BJ (cell line): Measurements from ENCODE around the gene PRR36. TPM values are rescaled to one million over a fixed set of nuclear protein-coding genes. Genes with fewer than 3 reads are reported as not detected.

Source experiments
- CTCF ChIA-PET: fragments of 350-600 bp; formaldehyde crosslinking; extraction: SDS; loops from one replicate; lab custom pipeline; 2021; ENCODE audit warnings: antibody characterized with exemption, inconsistent platforms; lab: Yijun Ruan, JAX
- POLR2A ChIA-PET: fragments of 300-600 bp; sonication (Branson Sonifier 250); formaldehyde crosslinking; extraction: SDS; loops from one replicate; lab custom pipeline; 2021; ENCODE audit warnings: antibody characterized with exemption; lab: Charles Lee
- DNase-seq: peaks from one replicate; pipeline ENCODE4 v3.0.0-alpha.2; 2011; ENCODE audit warnings: low read depth
- H3K27me3 ChIP-seq: 2 replicates; pipeline ENCODE4 v1.6.0; 2011; ENCODE audit warnings: low read length; ENCODE audit not compliant: control insufficient read depth, insufficient read depth
- H3K36me3 ChIP-seq: 2 replicates; pipeline ENCODE4 v1.5.1; 2011; ENCODE audit warnings: low read length; ENCODE audit not compliant: control insufficient read depth, insufficient read depth
- H3K4me3 ChIP-seq: 2 replicates; pipeline ENCODE4 v1.5.1; 2011; ENCODE audit warnings: low read depth, mild to moderate bottlenecking, control low read depth, low read length
- CTCF ChIP-seq: IDR thresholded peaks from 2 replicates; pipeline ENCODE4 v1.5.1; 2011; ENCODE audit warnings: low read depth, mild to moderate bottlenecking, control low read depth, inconsistent platforms, low read length, moderate library complexity; ENCODE audit not compliant: insufficient read depth
- polyA plus RNA-seq: library from polyadenylated mRNA; depleted of rRNA; stranded (reverse); fragments of >200 nt; gene quantifications from 2 replicates; pipeline ENCODE4 v1.2.3, GENCODE V29; 2011

PRR36 gene
- polyA plus RNA-seq, 1 experiment, result not detected

GRCh38 chr19:7879836-7880235, 5.6 kb upstream of the PRR36 start:
- no peak for DNase-seq
- Histone ChIP-seq H3K4me3 (no peak overlapping the region), H3K36me3 (no peaks in the 10 kb centered on the region), H3K27me3 (peaks cover 7% of the 10 kb centered on the region)
- ChIA-PET POLR2A (no interaction called here), CTCF (interaction anchor here (1.6 kb wide), 1 partner anchor 11 kb away, joined by 7 read pairs; no protein-coding TSS in a partner anchor)
- no peak for TF ChIP-seq CTCF

GRCh38 chr19:7879111-7879807, 5.1 kb upstream of the PRR36 start:
- ChIA-PET CTCF (interaction anchor here (1.6 kb wide), 1 partner anchor 10 kb away, joined by 7 read pairs; no protein-coding TSS in a partner anchor), POLR2A (no interaction called here)
- Histone ChIP-seq H3K4me3 (no peak overlapping the region), H3K27me3 (peaks cover 12% of the 10 kb centered on the region), H3K36me3 (no peaks in the 10 kb centered on the region)
- TF ChIP-seq CTCF, result no peak
- DNase-seq, result no peak

DNA sequence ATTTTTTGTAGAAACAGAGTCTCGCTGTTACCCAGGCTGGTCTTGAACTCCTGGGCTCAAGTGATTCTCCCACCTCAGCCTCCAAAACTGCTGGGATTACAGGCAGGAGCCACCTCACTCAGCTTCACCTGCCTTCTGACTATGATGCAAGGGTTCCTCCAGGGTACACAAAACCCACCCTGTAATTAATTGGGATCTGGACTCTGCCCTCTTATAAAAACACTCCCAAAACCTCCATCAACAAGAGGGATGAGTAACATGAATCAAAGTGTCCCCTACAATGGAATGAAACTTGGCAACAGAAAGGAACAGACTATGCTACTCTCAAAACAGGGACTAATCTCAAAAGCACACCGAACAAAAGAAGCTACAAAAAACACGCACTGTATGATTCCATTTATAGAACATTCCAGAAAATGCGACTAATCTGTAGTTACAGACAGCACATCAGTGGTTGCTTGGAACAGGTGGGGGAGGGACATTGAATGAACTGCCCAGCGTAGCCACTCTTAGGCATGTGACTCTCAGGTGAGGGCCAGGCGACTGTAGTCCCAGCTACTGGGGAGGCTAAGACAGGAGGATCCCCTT, 3.2 kb upstream of the PRR36 start:
- ChIA-PET CTCF (interaction anchor here (1.2 kb wide), 1 partner anchor 8 kb away, joined by 6 read pairs; no protein-coding TSS in a partner anchor), POLR2A (no interaction called here)
- Histone ChIP-seq H3K4me3 (no peak overlapping the region), H3K36me3 (no peaks in the 10 kb centered on the region), H3K27me3 (peaks cover 22% of the 10 kb centered on the region)
- DNase-seq, result no peak
- no peak for TF ChIP-seq CTCF

DNA sequence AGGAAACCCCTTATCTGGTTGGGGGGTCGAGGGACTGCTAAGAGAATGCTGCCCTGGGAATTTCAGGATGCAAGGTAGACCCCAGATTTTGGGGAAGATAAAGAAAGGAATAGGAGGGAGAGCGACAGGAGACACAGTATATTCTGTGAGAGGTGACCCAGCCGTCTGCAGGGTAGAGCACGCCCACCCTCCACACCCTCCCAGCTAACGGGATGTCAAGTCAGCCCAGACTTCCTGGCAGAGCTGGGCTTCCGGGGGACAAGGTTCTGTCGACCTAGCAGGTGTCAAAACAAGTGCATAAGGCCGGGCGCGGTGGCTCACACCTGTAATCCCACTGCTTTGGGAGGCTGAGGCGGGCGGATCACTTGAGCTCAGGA, 695 bp upstream of the PRR36 start:
- CTCF ChIA-PET, result no interaction called here
- POLR2A ChIA-PET, result no interaction called here
- no peak for DNase-seq
- Histone ChIP-seq H3K36me3 (no peaks in the 10 kb centered on the region), H3K27me3 (peaks cover 22% of the 10 kb centered on the region), H3K4me3 (no peak overlapping the region)
- no peak for TF ChIP-seq CTCF

- ChIA-PET POLR2A (no interaction called here), CTCF (no interaction called here)
- no peak for TF ChIP-seq CTCF
- DNase-seq, result no peak
- no peak overlapping the region for H3K4me3 ChIP-seq
- H3K27me3 ChIP-seq, result peaks cover 22% of the 10 kb centered on the region
- H3K36me3 ChIP-seq, result no peaks in the 10 kb centered on the region
Observed at GRCh38 chr19:7873304-7874075, 700 bp downstream of the PRR36 start.
